ENCODE results near the gene EDC4. TPM values are rescaled to one million over a fixed set of nuclear protein-coding genes. Genes with fewer than 3 reads are reported as not detected.

EDC4 gene
- total and polyA plus RNA-seq, 9 of the 15 experiments (the other 6 are each of a cell fraction or from before 2014, with no cell fraction given), result 1.1 to 131 (median 74.0) TPM

DNA sequence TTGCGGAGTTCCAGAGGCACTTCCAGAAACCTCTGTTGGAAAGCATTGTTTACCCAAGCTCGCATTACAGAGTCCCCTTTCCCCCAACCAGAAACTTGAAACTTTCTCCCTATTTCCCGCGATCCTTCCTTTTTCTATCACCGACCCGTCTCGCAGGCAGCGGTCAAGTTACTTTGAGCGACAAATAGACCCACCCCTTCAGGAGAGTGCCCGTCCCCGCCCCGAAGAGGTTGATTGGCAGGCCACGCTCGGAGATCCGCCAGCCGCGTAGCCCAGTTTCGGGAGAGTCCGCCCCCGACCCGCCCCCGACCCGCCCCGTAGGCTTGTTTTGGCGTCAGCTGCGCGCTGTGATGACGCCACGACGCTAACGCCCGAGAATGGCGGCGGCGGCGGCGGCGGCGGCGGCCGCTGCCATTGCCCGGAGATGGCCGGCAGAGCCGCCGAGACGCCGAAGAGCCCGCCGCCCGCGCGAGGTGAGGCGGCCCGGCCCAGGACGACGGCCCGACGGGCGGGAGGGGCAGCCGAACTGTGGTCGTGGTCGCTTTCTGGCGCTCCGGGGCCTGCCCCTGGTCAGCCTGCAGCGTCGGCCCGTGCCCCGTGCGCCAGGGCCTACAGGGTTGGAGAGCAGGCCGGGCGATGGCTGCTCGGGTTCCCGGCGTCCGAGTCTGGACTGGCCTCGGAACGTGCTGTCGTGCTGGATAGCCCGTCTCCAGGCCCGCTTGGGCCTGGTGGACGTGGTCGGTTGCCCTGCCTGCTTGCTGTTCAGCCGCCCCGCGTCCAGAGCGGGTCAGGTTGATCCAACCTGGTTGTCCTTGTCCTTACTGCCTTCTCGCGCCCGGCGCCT lies 20.3 kb downstream of the EDC4 start, which contains the start of gene PSKH1 (continued):
- TF ChIP-seq, protein P1, sequence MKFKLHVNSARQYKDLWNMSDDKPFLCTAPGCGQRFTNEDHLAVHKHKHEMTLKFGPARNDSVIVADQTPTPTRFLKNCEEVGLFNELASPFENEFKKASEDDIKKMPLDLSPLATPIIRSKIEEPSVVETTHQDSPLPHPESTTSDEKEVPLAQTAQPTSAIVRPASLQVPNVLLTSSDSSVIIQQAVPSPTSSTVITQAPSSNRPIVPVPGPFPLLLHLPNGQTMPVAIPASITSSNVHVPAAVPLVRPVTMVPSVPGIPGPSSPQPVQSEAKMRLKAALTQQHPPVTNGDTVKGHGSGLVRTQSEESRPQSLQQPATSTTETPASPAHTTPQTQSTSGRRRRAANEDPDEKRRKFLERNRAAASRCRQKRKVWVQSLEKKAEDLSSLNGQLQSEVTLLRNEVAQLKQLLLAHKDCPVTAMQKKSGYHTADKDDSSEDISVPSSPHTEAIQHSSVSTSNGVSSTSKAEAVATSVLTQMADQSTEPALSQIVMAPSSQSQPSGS (CRISPR knock-in tag; IDR thresholded peaks at IDR 0.05), result peak; percentile 82
- no peak for TF ChIP-seq NEUROD1 (IDR thresholded peaks at IDR 0.05; ENCODE audit: borderline replicate concordance, low read depth, low read length, partially characterized antibody)
- no peak for TF ChIP-seq BDP1 (IDR thresholded peaks at IDR 0.05; ENCODE audit: insufficient read depth, insufficient read length)

GRCh38 chr16:67893743-67894399 lies 21.0 kb downstream of the EDC4 start:
- no peaks in the 10 kb centered on the region for H3K9me3 ChIP-seq (replicated peaks; ENCODE audit: control insufficient read depth, insufficient read depth, low read depth, low read length)
- H3K36me3 ChIP-seq (ENCODE audit: control insufficient read depth, insufficient read depth, low read length), result 0 out of 3 replicates have a peak, but pooled peaks cover 3% of the 10 kb centered on the region
- ChIA-PET CTCF (ENCODE audit: low intra/inter-chr PET ratio) (no interaction called here), POLR2A (interaction anchor here (0.7 to 1.6 kb wide), 5 partner anchors 11 to 60 kb away, joined by 3 to 5 read pairs (median 3); partner anchors contain the start of gene CTRL)
- 0 out of 2 replicates have a peak, but pooled peaks cover 7% of the 10 kb centered on the region for H4K20me1 ChIP-seq (replicated peaks; ENCODE audit: control insufficient read depth, insufficient read depth, low read length)
- H3K27ac ChIP-seq (ENCODE audit: extremely low read depth, low read depth, low read length), result peak overlapping the region; percentile 91
- in situ Hi-C loops (cut with MboI), result no loop called here
- no peaks in the 10 kb centered on the region for H3K9me1 ChIP-seq (ENCODE audit: control insufficient read depth, insufficient read depth, low read length)
- WGBS (ENCODE audit: insufficient coverage, low coverage, missing lambda C conversion rate), result 3% methylated on average over 14 of the region's 14 CpGs
- H3K4me3 ChIP-seq, result peak overlapping the region; percentile 95
- intact Hi-C loops (cut with micrococcal nuclease), result loop anchor here (2.0 kb wide), 1 partner anchor 47 kb away; the partner anchor contains the start of genes CENPT and NUTF2
- H3K79me2 ChIP-seq (ENCODE audit: control insufficient read depth, insufficient read depth, low read length), result peaks cover 52% of the 10 kb centered on the region
- H3K4me1 ChIP-seq (replicated peaks in 1 of 2; ENCODE audit: control insufficient read depth in 2 of 2, insufficient read depth in 2 of 2, low read length in 2 of 2), result peaks cover 8 to 26% of the 10 kb centered on the region in 2 experiments; a peak in 4 of 5 replicates
- peak overlapping the region; percentile 86 for H2AFZ ChIP-seq (ENCODE audit: low read depth, low read length)
- BruUV-seq (replicated peaks), result TSS peak; percentile 57
- FAIRE-seq (no peak), DNase-seq (ENCODE audit: extremely low read depth in 1 of 4, low spot score in 3 of 4) (peak in 2 of 4 experiments; percentile 41 to 45), ATAC-seq (peak; percentile 1; the same call in 1 of the 3 replicates)
- H3K27me3 ChIP-seq (ENCODE audit: control insufficient read depth in 2 of 2, insufficient read depth in 2 of 2, low read length in 2 of 2), result no peaks in the 10 kb centered on the region
- peak overlapping the region; percentile 95 to 100 for H3K9ac ChIP-seq (ENCODE audit: insufficient read depth in 1 of 2, low read depth in 2 of 2, low read length in 2 of 2)
- H3K4me2 ChIP-seq (ENCODE audit: insufficient read depth, low read length), result peak overlapping the region; percentile 92
- TF ChIP-seq MTA3 (IDR thresholded peaks at IDR 0.05; ENCODE audit: borderline replicate concordance) (no peak), RHOXF2B (CRISPR knock-in tag; conservative IDR thresholded peaks at IDR 0.05) (no peak), HMBOX1 (IDR thresholded peaks at IDR 0.05) (0 out of 2 replicates have a peak, but pooled peaks have one; percentile 38), CREB3 (tag; conservative IDR thresholded peaks at IDR 0.05; ENCODE audit: low read depth) (no peak), ZNF41 (CRISPR knock-in tag; conservative IDR thresholded peaks at IDR 0.05) (no peak), PHB2 (IDR thresholded peaks at IDR 0.05; ENCODE audit: low read depth) (no peak), EP400 (IDR thresholded peaks at IDR 0.05) (0 out of 2 replicates have a peak, but pooled peaks have one; percentile 3), KAT8 (IDR thresholded peaks at IDR 0.05; ENCODE audit: low read depth) (no peak), SNIP1 (IDR thresholded peaks at IDR 0.05; ENCODE audit: low read depth) (no peak), CC2D1A (IDR thresholded peaks at IDR 0.05) (no peak), SP1 (CRISPR knock-in tag; IDR thresholded peaks at IDR 0.05) (peak; percentile 49; the same call in 1 of the 2 replicates)
